Measurements from ENCODE around the gene AMPD3.

AMPD3 gene

DNA sequence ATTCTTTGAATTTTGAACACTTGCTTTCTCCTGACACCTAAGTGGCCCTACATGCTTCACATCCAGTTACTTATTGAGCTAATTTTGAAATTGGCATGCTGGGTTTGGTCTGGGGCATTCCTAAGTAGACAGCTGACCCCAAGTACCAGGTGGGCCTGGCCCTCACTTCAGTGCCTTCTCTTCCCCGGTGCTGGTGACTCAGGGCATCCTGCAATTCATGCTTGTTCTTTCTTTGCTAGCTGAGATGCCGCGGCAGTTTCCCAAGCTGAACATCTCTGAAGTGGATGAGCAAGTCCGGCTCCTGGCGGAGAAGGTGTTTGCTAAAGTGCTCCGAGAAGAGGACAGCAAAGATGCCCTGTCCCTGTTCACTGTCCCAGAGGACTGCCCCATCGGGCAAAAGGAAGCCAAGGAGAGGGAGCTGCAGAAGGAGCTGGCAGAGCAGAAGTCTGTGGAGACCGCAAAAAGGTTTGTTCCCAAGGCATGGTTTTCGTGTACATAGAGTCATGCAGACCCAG is 6.3 kb downstream of the AMPD3 start:
- DNase-seq (ENCODE audit: low read depth in 2 of 2) = no peak

DNA sequence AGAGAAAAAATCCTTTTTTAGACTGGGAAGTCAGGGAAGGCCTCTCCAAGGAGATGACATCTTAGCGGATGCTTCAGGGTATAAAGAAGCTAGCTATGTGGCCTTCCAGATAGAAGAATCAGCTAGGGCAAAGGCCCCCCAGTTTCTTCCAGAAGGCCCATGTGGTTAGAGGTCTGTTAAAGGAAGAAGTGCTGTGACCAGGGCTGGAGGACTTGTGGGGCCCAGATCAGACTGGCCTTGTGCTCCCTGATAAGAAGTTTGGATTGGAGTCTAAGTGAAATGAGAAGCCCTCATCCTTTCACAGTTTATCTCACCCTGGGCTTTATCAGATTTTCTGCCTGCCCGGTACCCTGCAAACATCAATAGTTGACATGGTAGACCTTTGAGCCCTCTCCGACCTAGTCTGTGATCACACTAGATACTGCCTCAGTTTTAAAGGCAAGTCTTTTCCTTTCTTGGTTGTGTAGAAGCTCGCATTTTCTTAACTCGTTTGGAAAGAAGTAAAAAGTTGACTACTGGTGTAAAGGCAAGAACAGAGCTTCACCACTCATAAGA is 7.8 kb downstream of the AMPD3 start:
- no peak for DNase-seq (ENCODE audit: low read depth in 2 of 2)

DNA sequence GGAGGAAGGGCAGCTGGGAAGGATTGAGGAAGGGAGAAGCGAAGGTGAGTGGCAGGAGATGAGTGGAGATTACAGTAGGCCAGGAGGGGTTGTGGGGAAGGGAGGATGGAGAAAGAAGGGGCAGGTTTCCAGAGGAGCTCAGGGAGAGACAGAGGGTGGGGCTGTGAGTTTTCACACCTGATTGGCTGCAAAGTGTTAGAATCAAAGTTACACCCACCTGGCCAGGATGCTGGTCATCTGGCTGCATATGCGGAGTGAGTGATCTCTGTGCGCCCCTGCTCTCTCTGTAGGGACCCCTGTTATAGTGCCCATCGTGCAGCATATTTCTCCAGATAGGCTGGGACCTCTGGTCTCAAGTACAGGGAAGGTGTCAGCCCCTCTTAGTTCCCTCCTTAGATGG is 18.3 kb downstream of the AMPD3 start:
- no peak for DNase-seq (ENCODE audit: low read depth in 2 of 2)

DNA sequence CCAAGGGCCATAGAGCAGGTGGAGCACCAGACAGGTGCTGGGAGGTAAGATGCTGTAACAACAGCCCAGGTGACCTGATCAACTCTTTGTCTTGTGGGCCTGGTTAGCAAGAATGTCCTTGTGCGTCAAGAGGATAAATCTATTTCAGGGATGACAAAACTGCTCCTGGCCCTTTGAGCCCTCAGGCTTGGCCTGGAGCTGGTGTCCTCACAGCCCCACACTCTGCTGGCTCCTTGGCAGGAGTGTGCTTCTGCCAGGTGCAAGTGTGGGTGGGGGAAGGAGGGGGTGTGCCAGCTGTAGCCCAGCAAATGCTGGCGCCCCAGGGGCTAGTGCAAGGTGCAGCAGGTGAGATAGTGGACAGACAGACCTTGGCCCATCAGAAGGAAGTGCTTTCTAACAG is 19.5 kb downstream of the AMPD3 start:
- DNase-seq (ENCODE audit: low read depth in 2 of 2) = no peak

DNA sequence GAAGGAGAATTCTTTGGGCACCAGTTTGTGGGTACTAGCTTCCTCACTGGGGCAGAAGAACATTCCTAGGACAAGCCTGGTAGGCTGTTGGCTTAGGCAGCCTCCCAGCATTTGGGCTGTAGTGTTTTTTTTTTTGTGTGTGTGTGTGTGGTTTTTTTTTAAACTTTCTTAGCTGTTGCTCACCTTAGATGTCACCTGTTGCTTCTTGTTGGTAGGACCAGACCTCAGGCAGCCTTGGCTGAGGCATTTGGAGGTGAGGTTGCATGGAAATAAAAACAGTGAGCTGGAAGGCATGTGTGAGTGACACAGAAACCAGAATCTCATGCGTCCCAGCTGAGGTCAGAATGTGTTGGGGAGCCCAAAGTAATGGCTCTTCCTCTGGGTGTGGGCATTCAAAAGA is 21.3 kb downstream of the AMPD3 start:
- DNase-seq (ENCODE audit: low read depth in 2 of 2) = no peak

DNA sequence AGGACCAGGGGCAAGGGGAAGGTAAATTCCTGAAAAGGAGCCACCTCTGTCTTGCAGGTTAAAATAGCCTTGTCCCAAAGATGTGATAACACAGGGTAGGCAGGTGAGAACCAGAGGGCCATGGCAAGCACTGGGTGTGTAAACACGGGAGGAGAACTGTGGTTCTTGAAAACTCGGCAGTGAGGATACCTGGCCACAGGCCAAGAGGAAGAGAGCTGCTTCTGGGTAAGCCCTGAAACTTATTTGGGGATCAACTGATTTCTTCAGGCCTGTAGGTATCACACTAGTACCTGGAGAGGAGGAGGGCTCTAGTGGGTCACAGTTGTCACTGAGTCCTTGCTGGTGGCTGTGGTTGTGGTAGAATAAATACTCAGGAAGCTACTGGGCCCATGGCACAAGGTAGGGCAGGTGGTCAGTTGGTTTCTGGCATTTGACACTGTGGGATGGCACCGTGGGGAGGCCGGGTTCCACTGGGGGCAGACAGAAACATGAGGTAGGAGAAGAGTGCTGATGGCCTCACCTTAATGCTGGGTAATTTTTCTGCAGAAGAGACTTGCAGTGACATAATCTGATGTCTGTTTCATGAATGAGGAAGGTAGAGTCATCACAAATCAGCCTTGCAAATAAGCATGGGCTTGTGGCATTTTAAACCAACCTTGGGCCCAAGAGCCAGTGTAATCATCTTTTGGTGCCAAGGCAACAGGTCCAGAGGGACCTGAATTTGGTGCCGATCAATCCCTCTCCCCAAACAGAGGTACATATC is 22.0 kb downstream of the AMPD3 start:
- DNase-seq (ENCODE audit: low read depth in 2 of 2) = no peak

DNA sequence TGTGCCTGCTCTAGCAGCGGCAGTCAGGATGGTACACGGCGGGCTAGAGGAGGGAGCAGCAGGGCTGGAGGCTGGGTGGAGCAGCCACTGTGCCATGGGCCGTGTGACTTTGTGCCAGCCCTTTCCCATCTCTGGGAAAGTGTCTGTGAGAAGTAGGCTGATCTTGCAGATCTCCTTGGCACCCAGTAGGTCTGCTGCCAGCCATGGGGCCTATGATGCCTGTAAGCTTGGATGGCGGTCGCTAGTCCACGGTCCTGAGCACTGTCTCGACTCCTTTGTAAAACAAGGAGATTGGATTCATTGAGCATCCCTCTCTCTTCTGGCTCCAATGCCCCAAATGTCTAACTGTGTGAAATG is 22.6 kb downstream of the AMPD3 start:
- no peak for DNase-seq (ENCODE audit: low read depth in 2 of 2)

DNA sequence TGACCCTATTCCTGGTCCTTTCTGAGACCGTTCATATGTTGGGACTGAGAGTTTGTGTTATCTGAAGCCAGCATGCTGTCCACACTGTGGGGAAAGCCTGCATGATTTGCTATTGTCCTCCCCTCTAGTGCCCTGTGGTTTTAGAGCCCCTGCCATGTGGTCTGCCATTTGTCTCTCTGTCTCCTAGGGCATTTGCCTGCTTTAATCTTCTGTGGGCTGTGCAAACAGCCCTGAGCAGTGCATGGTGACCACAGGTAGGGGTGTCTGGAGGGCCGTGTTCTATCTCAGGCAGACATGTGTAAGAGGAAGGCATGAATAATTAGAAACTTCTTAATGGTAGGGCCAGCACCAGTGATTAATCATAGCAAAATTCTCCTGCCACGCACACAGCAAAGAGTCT is 23.0 kb downstream of the AMPD3 start:
- DNase-seq (ENCODE audit: low read depth in 2 of 2) = no peak

DNA sequence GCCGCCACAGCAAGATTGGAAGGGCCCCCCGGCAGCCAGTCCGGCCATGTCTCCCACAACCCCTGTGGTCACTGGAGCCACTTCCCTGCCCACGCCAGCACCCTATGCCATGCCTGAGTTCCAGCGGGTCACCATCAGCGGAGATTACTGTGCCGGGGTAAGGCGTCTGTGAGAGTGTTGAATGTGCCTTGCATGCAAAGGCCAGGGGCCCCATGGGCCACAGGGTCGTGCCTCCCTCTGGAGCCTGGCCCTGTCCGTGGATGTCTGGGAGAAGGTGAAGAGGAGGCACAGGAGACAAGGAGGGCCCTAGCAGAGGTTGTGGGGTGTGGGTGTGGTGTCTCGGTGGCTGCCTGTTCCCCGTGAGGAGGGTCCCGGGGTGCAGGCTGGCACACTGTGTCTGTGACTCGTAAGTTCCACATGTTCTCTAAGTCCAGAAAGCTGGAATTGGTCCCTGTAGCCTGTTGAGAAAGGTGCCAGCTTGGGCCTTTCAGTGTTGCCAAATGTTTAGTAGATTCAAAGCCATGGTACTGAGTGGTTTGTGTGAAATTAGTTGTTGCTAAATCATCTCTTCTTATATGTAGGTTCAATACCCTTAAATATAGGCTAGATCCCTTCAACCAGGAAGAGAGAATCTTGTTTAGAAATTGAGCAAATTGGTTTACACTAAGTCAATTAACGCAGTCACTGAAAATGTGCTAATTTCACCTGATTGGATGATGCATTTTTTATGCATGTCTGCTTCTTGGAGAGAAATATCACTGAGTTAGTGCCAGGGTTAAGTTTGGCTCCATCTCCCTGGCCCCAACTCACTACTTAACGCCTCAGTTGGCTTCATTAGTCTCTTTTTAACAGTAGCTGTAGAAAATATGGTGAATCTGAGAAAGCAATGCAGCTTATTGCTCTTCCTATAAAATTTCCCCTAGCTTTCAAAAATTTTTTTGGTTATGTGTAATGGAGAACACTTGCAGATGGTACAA is 23.8 kb downstream of the AMPD3 start:
- DNase-seq (ENCODE audit: low read depth in 2 of 2) = no peak

DNA sequence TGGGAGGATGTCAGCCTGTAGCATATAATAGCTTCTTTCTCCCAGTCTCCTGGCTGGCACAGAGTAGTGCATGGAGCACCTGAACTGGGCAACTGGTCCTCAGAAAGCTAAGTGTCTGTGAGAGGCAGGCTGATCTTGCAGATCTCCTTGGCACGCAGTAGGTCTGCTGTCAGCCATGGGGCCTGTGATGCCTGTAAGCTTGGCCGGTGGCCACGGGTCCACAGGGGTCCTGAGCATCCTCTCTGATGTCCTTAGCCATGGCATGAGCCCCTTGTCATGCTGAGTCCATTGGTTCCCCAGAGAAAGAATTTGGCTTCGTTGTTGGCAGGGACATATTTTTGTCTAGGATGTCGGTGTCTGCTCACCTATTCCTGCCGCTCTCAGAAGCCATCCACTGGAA is 25.0 kb downstream of the AMPD3 start:
- DNase-seq (ENCODE audit: low read depth in 2 of 2) = no peak

DNA sequence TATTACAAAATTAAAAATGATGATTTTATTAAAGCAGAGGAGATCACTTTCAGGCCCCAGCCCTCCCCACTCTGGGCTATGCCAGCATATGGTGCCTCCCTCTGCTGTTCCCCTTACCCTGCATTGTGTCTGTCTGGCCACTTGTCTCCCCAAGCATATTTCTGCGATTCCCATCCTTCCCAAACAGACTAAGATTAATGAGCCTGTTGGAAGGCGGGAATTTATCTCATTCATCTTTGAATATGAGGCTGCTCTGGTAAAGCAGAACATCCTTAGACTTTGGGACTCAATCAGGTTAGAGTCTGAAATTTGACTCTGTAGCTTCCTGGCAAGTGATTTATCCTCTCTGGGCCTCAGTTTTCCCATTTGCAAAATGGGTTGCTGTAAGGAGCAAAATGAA is 25.7 kb downstream of the AMPD3 start:
- no peak for DNase-seq (ENCODE audit: low read depth in 2 of 2)

DNA sequence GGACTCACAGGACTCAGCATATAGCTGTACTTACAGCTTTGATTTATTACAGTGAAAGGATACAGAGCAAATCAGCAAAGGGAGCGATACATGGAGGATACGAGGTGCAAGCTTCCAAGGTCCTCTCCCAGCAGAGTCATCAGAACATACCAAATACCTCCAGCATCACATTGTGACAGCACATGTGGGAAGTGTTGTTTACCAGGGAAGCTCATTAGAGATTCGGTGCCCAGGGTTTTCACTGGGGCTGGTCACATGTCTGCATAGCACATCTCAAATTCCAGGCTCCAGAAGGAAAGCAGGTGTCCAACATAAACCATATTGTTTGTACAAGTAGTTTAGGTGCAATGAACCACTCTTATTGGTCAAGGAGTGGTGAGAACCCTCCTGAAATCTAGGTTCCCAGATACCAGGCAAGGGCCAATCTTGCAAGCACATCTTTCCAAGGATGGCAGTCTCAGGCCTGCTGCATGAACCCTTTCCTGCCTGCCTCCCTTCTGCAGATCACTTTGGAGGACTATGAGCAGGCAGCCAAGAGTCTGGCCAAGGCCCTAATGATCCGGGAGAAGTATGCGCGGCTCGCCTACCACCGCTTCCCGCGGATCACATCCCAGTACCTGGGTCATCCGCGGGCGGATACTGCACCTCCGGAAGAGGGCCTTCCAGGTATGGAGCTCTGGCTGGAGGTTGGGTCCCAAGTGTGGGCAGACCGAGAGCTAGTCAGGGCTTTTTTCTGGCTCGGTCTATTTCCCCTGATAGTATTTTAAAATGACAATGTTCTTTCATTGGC is 26.7 kb downstream of the AMPD3 start:
- DNase-seq (ENCODE audit: low read depth in 2 of 2) = no peak

DNA sequence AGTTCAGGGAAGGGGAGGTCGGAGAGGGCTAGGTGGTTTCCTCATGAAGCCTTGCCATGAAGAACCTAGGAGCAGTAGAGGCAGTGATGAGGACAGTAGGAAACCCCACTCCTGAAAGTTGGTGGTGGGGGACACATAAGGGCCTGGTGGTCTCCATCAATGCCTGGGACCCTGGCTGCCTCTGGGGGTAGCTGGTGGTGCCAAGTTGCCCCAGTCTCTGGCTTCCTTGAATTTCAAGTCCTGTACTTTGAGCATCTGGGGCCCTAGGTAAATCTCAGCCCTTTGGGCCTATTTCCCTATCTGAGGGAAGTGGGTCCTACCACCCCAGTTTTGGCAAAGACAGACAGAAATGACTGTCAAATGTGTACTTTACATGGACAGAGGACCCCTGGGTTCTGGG is 28.1 kb downstream of the AMPD3 start:
- DNase-seq (ENCODE audit: low read depth in 2 of 2) = no peak

DNA sequence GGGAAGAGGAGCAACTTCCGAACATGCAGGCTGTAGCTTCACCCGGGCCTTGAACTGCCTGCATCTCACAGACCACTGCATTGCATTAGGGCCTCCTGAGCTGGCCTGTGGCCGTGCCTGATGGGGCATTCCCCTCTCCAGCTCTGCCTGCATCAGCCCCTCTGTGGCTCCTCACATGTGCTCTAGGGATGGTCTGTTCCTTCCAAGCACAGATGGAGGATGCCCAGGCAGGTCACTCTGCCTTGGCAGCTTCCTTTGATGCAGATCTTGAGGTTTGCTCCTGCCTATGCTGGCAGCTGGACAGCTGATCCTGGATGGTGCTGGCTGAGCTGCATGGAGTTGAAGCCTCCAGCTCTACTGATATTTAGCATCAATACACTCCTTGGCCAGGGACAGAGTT is 28.5 kb downstream of the AMPD3 start:
- no peak for DNase-seq (ENCODE audit: low read depth in 2 of 2)

DNA sequence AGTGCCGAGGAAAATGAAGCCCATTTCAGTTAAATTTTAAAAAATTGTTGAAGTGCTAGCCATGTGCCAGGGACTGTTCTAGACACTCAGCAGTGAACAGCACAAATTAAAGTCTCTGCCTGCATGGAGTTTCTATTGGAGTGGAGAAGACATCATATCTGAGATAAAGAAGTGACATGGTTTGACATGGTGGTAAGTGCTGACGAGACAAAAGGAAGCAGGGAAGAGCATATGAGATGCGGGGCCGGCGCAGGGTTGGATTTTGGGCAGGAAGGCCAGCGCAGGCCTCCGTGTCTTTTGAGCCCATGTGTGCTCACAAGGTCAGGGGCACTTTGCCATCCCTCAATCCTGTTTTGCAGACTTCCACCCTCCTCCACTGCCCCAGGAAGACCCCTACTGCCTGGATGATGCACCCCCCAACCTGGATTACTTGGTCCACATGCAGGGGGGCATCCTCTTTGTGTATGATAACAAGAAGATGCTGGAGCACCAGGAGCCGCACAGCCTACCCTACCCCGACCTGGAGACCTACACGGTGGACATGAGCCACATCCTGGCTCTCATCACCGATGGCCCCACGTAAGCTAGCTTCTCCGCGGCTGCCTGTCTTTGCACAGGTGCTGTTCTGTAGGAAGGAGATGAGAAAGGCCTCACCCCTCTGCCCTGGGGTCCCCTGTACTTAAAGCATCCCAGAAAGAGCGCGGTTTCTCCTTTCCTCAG is 29.6 kb downstream of the AMPD3 start:
- DNase-seq (ENCODE audit: low read depth in 2 of 2) = no peak

DNA sequence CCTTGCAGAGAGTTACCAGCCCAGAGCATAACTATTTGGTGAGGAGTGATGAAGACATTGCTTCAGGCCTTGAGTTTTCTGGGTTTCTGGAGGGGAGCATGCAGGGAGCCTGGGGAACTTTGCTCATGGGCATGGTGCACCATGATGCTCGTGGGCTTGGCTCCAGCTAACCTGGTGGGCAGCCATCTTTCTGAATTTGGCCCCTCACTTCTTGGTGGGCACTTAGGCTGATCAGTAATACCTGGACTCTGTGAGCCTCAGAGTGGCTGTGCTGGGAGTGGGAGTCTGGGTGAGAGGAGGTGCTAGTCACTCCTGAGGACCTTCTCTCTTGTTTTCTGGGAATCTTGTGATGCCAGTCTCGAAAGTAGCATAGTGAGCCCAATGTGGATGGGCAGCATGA is 30.6 kb downstream of the AMPD3 start:
- no peak for DNase-seq (ENCODE audit: low read depth in 2 of 2)

DNA sequence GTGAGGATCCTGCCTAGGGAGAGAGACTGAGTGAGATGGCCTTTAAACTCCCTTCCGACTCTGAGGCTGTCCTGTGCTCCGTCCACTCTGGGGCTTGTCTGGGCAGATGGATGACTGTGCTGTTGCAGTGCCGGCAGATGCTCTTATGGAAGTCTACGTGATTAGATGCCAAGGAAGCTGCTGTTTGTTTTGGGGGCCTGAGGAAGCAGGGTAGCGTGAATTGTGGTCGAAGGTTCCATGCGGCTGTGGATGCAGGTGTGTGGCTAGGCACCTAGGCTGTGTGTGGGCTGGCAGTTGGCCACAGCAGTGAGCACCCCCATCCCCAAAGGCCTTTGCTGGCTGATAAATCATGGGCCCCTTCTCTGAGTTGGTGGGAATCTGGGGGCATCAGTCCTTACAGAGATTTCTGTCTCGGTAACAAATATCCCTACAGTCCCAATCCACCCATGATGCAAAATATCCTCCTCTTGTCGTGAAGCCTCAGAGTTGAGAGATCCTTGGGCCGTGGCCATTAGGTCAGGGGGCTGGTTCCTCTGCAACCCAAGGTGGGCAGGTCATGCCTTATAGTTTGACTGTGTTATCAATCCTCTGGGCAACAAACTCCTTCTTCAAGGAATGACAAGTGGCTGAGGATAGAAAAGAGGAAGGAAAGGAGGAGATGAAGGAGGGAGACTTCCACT is 31.2 kb downstream of the AMPD3 start:
- DNase-seq (ENCODE audit: low read depth in 2 of 2) = no peak

DNA sequence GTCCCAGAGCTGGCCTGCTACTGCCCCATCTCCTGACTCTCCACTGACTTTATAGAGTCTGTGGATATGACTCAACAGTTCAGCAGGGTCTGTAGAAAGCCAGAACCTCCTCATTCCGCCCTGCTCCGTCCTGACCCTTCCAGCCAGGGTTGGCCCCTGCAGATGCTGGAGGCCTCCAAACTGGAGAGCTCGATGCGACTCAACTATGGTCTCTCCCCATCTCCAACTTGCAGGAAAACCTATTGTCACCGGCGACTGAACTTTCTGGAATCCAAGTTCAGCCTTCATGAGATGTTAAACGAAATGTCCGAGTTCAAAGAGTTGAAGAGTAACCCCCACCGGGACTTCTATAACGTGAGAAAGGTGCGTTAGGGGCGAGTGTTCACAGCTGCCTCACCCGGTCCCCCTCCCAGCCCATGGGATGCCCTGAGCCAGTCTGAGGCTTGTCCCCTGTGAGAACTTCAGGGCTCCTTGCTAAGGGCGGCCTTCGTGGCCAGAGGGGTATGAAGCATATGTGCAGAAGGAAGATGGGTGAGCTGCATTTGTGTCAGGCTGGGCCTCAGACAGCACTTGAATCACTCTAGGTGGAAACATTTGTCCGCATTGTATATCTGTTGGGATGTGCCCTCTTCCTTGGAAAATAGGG is 32.1 kb downstream of the AMPD3 start:
- DNase-seq (ENCODE audit: low read depth in 2 of 2) = no peak

DNA sequence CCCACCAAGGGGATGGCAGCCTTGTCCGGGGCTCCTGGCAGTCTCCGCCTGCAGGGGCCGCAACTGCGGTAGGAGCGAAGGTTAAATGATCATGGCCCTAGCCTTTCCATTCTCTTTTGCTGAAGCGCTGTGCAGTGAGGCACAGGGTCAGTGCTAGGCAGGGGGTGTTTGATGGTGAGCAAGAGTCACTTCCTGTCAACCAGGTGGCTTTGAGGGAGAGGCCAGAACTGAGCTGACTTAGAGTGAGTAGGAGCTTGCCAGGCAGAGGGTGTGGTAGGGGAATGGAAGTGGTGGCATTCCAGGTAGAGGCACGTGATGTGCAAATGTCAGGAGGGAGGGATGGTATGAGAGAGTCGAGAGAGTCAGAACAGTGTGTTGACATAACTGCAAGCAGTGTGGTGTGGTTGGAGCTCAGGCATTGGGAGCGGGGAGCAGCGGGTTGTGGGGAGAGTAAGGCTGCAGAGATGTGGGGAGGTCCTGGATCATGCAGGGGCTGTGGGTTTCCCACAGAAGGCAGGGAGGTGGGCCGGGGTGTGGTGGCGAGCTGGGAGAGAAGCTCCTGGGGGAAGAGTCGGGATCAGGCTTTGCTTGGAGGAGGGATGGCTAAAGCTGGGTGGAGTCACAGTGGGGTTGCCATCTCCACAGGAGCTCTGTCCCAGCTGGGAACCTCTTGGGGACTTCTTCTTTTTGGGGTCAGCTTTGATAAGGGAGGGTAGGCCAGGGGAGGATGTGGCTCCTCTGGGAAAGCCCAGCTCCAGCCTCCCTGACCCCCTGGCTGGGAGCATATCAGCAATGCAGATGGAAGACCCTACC is 33.3 kb downstream of the AMPD3 start:
- no peak for DNase-seq (ENCODE audit: low read depth in 2 of 2)
